ENCODE results near the gene UCMA. TPM values are rescaled to one million over a fixed set of nuclear protein-coding genes. Genes with fewer than 3 reads are reported as not detected.
"Not testable (repeated sequence)": the region's sequence is repeated elsewhere in the genome, so short reads cannot be mapped to it uniquely, and the experiment has no call there.

UCMA gene
- total RNA-seq, 1 experiment from 2014 or later: not detected

DNA sequence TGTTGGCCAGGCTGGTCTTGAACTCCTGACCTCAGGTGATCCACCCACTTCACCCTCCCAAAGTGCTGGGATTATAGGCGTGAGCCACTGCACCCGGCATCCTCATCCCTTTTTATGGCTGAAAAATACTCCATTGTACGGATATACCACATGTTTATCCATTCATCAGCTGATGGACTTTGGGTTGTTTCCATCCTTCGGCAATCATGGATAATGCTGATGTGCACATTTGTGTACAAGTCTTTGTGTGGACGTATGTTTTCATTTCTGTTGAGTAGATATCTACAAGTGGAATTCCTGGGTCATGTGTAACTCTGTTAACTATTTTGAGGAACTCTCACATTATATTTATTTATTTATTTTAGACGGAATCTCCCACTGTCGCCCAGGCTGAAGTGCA, 5.7 kb upstream of the UCMA start:
- intact Hi-C loops (cut with micrococcal nuclease; ENCODE audit: unreplicated experiment): no loop called here
- DNase-seq: no peak
- Mint-ChIP-seq H3K27ac (ENCODE audit: unreplicated experiment) (no peak overlapping the region), H3K27me3 (ENCODE audit: unreplicated experiment) (no peaks in the 10 kb centered on the region), H3K36me3 (ENCODE audit: insufficient read depth, unreplicated experiment) (no peaks in the 10 kb centered on the region), H3K4me1 (ENCODE audit: low read depth, unreplicated experiment) (no peaks in the 10 kb centered on the region), H3K9me3 (ENCODE audit: low read depth, unreplicated experiment) (no peaks in the 10 kb centered on the region), H3K4me3 (ENCODE audit: low read depth, unreplicated experiment) (no peak overlapping the region)
- CTCF ChIA-PET: no interaction called here
- no TSS peak for BruUV-seq (replicated peaks)
- TF ChIP-seq, protein P1, sequence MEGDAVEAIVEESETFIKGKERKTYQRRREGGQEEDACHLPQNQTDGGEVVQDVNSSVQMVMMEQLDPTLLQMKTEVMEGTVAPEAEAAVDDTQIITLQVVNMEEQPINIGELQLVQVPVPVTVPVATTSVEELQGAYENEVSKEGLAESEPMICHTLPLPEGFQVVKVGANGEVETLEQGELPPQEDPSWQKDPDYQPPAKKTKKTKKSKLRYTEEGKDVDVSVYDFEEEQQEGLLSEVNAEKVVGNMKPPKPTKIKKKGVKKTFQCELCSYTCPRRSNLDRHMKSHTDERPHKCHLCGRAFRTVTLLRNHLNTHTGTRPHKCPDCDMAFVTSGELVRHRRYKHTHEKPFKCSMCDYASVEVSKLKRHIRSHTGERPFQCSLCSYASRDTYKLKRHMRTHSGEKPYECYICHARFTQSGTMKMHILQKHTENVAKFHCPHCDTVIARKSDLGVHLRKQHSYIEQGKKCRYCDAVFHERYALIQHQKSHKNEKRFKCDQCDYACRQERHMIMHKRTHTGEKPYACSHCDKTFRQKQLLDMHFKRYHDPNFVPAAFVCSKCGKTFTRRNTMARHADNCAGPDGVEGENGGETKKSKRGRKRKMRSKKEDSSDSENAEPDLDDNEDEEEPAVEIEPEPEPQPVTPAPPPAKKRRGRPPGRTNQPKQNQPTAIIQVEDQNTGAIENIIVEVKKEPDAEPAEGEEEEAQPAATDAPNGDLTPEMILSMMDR (IDR thresholded peaks at IDR 0.05; ENCODE audit: unreplicated experiment): no peak

DNA sequence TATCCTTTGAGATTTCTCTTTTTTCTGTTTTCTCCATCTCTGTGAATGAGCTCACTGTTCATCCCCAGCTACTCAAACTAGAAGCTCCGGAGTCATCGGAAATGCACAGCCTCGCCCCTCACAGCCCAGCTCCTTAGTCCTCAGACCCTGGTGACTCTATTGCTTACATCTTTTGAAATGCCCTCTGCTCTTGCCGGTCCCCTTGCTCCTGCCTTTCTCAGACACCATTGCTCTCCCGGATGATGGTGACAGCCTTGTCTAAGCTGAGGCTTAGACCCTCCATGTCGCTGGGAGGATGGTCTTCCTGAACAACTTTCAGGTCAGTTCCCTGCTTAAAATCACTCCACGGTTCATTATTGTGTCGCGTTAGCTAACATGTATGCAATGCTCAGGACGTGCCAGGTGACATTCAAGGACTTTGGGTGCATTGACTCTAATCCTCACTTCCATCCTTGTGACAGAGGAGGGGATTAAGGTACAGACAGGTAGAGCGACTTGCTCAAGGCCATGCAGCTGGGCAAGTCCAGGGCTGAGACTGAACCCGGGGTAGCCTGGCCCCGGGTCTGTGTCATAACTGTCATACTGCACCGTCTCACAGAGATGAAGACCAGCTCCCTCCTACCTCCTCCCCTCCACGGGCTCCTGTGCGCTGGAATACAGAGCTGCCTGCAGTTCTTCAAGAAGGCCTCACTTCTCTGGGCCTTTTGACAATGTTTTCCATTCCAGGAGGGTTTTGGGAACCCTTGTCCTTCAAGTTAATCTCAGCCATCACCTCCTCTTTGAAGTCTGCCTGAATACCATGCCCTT, 4.3 kb upstream of the UCMA start:
- Mint-ChIP-seq H3K27me3 (ENCODE audit: unreplicated experiment) (peaks cover 7% of the 10 kb centered on the region), H3K9me3 (ENCODE audit: low read depth, unreplicated experiment) (no peaks in the 10 kb centered on the region), H3K27ac (ENCODE audit: unreplicated experiment) (no peak overlapping the region), H3K4me1 (ENCODE audit: low read depth, unreplicated experiment) (no peaks in the 10 kb centered on the region), H3K4me3 (ENCODE audit: low read depth, unreplicated experiment) (no peak overlapping the region), H3K36me3 (ENCODE audit: insufficient read depth, unreplicated experiment) (no peaks in the 10 kb centered on the region)
- no TSS peak for BruUV-seq (replicated peaks)
- DNase-seq: no peak
- TF ChIP-seq, protein P1 (IDR thresholded peaks at IDR 0.05; ENCODE audit: unreplicated experiment): no peak
- CTCF ChIA-PET: no interaction called here
- intact Hi-C loops (cut with micrococcal nuclease; ENCODE audit: unreplicated experiment): no loop called here

DNA sequence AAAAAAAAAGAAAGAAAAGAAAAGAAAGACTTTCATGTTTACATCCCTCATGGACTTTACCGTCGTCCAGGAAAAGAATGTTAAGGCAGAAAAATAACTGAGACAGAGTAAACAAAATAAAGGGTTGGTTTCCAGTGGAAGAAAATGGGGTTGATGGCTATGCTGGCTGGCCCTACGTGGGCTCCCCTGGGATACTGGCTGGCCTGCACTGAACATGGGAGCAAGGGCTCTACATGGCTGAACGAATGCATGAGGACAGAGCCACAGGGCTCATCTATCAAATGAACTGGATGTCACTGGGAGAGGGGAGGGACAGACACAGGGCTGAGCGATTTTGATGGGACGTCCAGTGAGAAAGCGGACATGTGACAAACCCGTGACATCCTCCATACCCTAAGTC, 2.5 kb upstream of the UCMA start:
- BruUV-seq (replicated peaks): no TSS peak
- no peaks in the 10 kb centered on the region for H3K4me1 Mint-ChIP-seq (ENCODE audit: low read depth, unreplicated experiment)
- CTCF ChIA-PET: no interaction called here

DNA sequence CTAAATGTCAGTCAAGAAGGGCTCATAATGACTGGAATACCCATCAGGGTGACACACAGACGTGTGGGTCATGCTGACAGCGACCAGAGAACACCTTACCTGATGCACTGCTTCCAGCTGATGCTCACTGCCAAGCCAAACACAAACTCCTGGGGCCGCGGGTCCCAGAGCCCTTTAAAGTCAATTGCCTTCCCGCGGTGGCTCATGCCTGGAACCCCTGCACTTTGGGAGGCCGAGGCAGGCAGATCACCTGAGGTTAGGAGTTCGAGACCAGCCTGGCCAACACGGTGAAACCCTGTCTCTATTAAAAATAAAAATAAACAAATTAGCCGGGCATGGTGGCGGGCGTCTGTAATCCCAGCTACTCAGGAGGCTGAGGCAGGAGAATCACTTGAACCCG, 562 bp upstream of the UCMA start:
- DNase-seq; H3K27ac Mint-ChIP-seq (ENCODE audit: unreplicated experiment); H3K36me3 Mint-ChIP-seq (ENCODE audit: insufficient read depth, unreplicated experiment); H3K4me1 Mint-ChIP-seq (ENCODE audit: low read depth, unreplicated experiment); H3K9me3 Mint-ChIP-seq (ENCODE audit: low read depth, unreplicated experiment); intact Hi-C loops (cut with micrococcal nuclease; ENCODE audit: unreplicated experiment); CTCF ChIA-PET; H3K4me3 Mint-ChIP-seq (ENCODE audit: low read depth, unreplicated experiment); BruUV-seq (replicated peaks): not testable (repeated sequence)
- H3K27me3 Mint-ChIP-seq (ENCODE audit: unreplicated experiment): peaks cover 27% of the 10 kb centered on the region

More for the DNA sequence above, 2.5 kb upstream of the UCMA start:
- Mint-ChIP-seq H3K9me3 (ENCODE audit: low read depth, unreplicated experiment) (no peaks in the 10 kb centered on the region), H3K27ac (ENCODE audit: unreplicated experiment) (no peak overlapping the region), H3K4me3 (ENCODE audit: low read depth, unreplicated experiment) (no peak overlapping the region), H3K36me3 (ENCODE audit: insufficient read depth, unreplicated experiment) (no peaks in the 10 kb centered on the region), H3K27me3 (ENCODE audit: unreplicated experiment) (peaks cover 16% of the 10 kb centered on the region)
- no peak for DNase-seq
- TF ChIP-seq, protein P1 (IDR thresholded peaks at IDR 0.05; ENCODE audit: unreplicated experiment): no peak
- intact Hi-C loops (cut with micrococcal nuclease; ENCODE audit: unreplicated experiment): no loop called here

DNA sequence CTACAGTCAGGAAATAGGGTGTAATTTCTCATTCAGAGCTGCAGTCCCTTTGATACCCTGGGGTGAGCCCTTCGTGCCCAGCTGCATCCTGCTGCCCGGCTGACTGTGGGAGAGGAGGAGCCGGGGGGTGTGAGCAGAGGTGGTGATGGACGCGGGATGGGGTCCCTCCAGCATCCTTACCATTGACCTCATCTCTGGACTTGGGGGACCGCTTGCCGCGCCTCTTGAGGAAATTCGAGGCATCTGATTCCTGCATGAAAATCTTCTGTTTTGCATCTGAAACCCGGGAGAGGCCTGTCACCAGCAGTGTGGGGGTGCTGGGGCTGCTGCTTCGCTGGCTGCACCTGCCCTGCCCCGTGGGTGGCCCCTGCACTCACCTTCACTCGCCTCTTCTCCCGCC, 816 bp downstream of the UCMA start:
- Mint-ChIP-seq H3K4me3 (ENCODE audit: low read depth, unreplicated experiment) (no peak overlapping the region), H3K27me3 (ENCODE audit: unreplicated experiment) (peaks cover 36% of the 10 kb centered on the region), H3K9me3 (ENCODE audit: low read depth, unreplicated experiment) (no peaks in the 10 kb centered on the region), H3K27ac (ENCODE audit: unreplicated experiment) (no peak overlapping the region), H3K36me3 (ENCODE audit: insufficient read depth, unreplicated experiment) (no peaks in the 10 kb centered on the region), H3K4me1 (ENCODE audit: low read depth, unreplicated experiment) (no peaks in the 10 kb centered on the region)
- intact Hi-C loops (cut with micrococcal nuclease; ENCODE audit: unreplicated experiment): no loop called here
- TF ChIP-seq, protein P1 (IDR thresholded peaks at IDR 0.05; ENCODE audit: unreplicated experiment): no peak
- no peak for DNase-seq
- CTCF ChIA-PET: no interaction called here
- BruUV-seq (replicated peaks): no TSS peak
